Inflammatory macrophage (primary cell): Measurements from ENCODE around the gene C1QTNF5.

Source experiments
- DNase-seq, 2 donors: peaks; one replicate each; pipeline ENCODE4 v3.0.0-alpha.2; 2020 to 2022

The C1QTNF5 gene

DNA sequence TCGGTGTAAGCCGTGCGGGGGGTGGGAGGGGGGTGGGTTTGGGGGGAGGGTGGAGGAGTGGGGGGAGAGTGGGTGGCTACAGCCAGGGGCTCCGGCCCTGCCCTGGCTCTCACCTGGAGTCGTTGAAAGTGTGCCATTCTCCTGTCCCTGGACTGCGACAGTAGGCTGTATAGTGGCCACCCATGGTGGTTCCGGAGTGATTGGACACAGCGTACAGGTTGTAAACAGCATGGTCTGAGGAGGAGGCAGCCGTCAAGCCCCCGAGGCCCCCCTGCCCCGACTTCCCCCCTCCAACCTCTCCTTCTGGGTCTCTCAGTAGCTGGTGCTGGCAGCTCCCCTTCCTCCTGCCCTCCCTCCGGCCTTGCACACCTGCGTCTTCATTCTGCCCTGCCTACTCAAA is 16.4 kb upstream of the C1QTNF5 start:
- no peak for DNase-seq

- DNase-seq: peak; percentile 53 to 71
Observed at GRCh38 chr11:119356349-119357031, 15.8 kb upstream of the C1QTNF5 start.

GRCh38 chr11:119355091-119355843 is 14.6 kb upstream of the C1QTNF5 start:
- DNase-seq: no peak

DNA sequence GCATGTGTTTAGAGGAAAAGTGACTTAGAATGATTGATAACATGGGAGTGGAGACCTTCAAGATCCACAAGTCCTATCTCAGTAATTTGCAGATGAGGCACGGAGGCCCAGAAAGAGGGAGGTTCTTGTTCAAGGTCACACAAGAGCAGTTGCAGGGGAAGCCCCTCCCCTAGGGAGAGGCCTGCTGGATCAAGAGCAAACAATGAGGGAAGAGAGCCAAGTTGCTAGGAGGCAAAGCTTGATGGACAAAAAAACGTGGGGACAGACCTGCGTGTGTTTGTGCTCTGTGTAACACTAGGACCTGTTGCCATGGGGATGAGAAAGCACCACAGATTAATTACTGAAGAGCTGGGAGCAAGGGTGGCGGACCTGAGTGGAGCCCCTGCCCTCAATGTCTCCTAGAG is 12.2 kb upstream of the C1QTNF5 start:
- no peak for DNase-seq

GRCh38 chr11:119351232-119351631 is 10.5 kb upstream of the C1QTNF5 start:
- DNase-seq: no peak

DNA sequence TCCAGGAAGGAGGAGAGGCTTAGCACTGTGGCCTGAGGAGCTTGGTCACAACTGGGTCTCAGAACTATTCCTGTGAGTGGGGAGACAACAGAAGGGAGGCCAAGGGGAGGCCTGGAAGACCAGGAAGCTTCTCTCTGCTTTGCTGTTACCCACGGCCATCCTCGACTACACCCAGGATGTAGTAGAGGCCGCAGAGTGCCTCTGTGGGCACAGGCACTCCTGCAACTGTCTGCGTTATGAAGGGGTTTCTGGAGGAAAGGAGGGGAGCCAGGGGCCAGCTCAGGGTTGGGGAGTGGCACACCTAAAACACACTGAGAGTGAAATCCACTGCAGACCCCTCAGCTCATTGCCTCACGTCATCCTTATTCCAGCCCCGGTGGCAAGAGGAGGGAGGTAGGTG is 9.6 kb upstream of the C1QTNF5 start:
- DNase-seq: no peak

- no peak for DNase-seq
Observed at GRCh38 chr11:119347940-119348605, 7.4 kb upstream of the C1QTNF5 start.

- DNase-seq: no peak
Observed at GRCh38 chr11:119347242-119347641, 6.6 kb upstream of the C1QTNF5 start.

- DNase-seq: no peak
Observed at GRCh38 chr11:119346605-119347004, 5.9 kb upstream of the C1QTNF5 start, which contains the start of gene MFRP. MFRP (minus strand) TSS chr11:119346705; CDS start chr11:119346513, 192 bp downstream.

GRCh38 chr11:119345685-119346084 is 5.0 kb upstream of the C1QTNF5 start:
- DNase-seq: no peak

- DNase-seq: no peak
Observed at GRCh38 chr11:119344291-119345010, 3.8 kb upstream of the C1QTNF5 start.

GRCh38 chr11:119343726-119344125 is 3.0 kb upstream of the C1QTNF5 start:
- DNase-seq: no peak

- no peak for DNase-seq
Observed at GRCh38 chr11:119342362-119343130, 1.9 kb upstream of the C1QTNF5 start.

GRCh38 chr11:119342023-119342300 is 1.3 kb upstream of the C1QTNF5 start:
- DNase-seq: no peak

- no peak for DNase-seq
Observed at GRCh38 chr11:119341222-119342022, 739 bp upstream of the C1QTNF5 start.

GRCh38 chr11:119339589-119340334 is 921 bp downstream of the C1QTNF5 start:
- peak in 1 of 2 donors; percentile 46 for DNase-seq

DNA sequence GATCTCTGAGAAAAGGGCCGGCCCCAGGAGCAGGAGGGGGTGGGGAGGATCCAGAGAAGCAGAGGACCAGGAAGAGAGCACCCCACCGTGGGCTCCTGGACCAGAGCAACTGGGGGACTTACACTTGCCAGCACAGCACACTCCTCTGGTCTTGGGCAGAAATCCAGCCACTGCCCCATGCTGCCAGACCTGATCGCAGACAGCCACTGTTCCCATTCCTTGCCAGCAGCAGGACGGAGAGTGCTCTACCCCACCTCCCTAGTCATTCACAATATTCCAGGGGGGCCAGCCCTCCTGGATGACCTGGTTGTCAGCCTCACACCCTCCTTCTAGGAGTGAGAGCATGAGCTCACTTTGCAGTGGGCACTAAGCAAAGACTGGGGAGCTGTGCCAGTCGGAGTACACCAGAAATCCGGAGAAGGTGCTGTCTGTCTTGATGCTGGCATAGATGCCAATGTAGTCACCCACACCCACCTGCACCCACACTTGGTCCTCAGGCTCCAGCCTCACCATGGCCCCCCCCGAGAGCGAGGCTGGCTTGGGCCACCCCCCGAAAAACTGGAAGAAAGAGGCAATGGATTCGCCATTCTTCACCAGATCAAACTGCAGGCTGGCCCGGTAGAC is 1.6 kb downstream of the C1QTNF5 start:
- no peak for DNase-seq

GRCh38 chr11:119338318-119338890 is 2.3 kb downstream of the C1QTNF5 start:
- DNase-seq: peak; percentile 65 to 69

- DNase-seq: no peak
Observed at GRCh38 chr11:119337581-119338317, 2.9 kb downstream of the C1QTNF5 start.
